CD4-positive, alpha-beta T cell treated with Interleukin-2 at 100 ng/mL for 4 hours (primary cell): ENCODE results near the gene NOXO1.
"Not testable (repeated sequence)": the region's sequence is repeated elsewhere in the genome, so short reads cannot be mapped to it uniquely, and the experiment has no call there.

Experiments used
- DNase-seq: peaks from one replicate; pipeline ENCODE4 v3.0.0-alpha.2; 2020; ENCODE audit warnings: low spot score

Gene NOXO1

GRCh38 chr16:1981398-1981836 is at the start of gene NOXO1:
Gene NOXO1 (minus strand): TSS chr16:1981469. CDS start chr16:1981179, 290 bp downstream.
- no peak for DNase-seq

- no peak for DNase-seq
Measured at GRCh38 chr16:2030036-2030435, 48.8 kb upstream of the NOXO1 start.

GRCh38 chr16:2029350-2029749 is 48.1 kb upstream of the NOXO1 start:
- no peak for DNase-seq

GRCh38 chr16:2028620-2029220 is 47.5 kb upstream of the NOXO1 start:
- DNase-seq, result no peak

- DNase-seq, result no peak
Measured at GRCh38 chr16:2028146-2028545, 46.9 kb upstream of the NOXO1 start.

- no peak for DNase-seq
Measured at GRCh38 chr16:2027024-2028010, 46.0 kb upstream of the NOXO1 start.

- DNase-seq, result no peak
Measured at GRCh38 chr16:2026461-2027023, 45.3 kb upstream of the NOXO1 start, which contains the start of gene NHERF2. Gene NHERF2 (plus strand): TSS chr16:2026902. CDS start chr16:2027006, 104 bp downstream.

- no peak for DNase-seq
Measured at GRCh38 chr16:2025878-2026460, 44.7 kb upstream of the NOXO1 start.

GRCh38 chr16:2025251-2025650 is 44.0 kb upstream of the NOXO1 start:
- DNase-seq, result no peak

- no peak for DNase-seq
Measured at GRCh38 chr16:2024032-2024420, 42.8 kb upstream of the NOXO1 start.

GRCh38 chr16:2023092-2024031 is 42.1 kb upstream of the NOXO1 start:
- DNase-seq, result peak; percentile 95

GRCh38 chr16:2022723-2023091 is 41.4 kb upstream of the NOXO1 start:
- DNase-seq, result no peak

- DNase-seq, result no peak
Measured at GRCh38 chr16:2019921-2020831, 38.9 kb upstream of the NOXO1 start.

- no peak for DNase-seq
Measured at GRCh38 chr16:2019518-2019920, 38.2 kb upstream of the NOXO1 start, which contains the start of gene NPW. Gene NPW (plus strand): TSS chr16:2019785.

GRCh38 chr16:2016407-2016922 is 35.2 kb upstream of the NOXO1 start:
- no peak for DNase-seq

GRCh38 chr16:2015947-2016208 is 34.6 kb upstream of the NOXO1 start:
- no peak for DNase-seq

GRCh38 chr16:2015117-2015946 is 34.1 kb upstream of the NOXO1 start:
- DNase-seq, result no peak

- no peak for DNase-seq
Measured at GRCh38 chr16:2013527-2013926, 32.3 kb upstream of the NOXO1 start.

- DNase-seq, result not testable (repeated sequence)
Measured at GRCh38 chr16:2011726-2012125, 30.5 kb upstream of the NOXO1 start.
